Hepatocyte (in vitro differentiated cells): Measurements from ENCODE around the gene DNM3.

Source experiments
- CTCF ChIP-seq: fragments of 200-600 bp; sonication (generic); IDR thresholded peaks from 2 replicates; pipeline ENCODE4 v1.5.1; 2016; ENCODE audit warnings: antibody characterized with exemption, mild to moderate bottlenecking; ENCODE audit not compliant: poor library complexity
- EZH2 ChIP-seq: fragments of 200-600 bp; sonication (generic); IDR thresholded peaks from 2 replicates; pipeline ENCODE4 v1.6.1; 2016; ENCODE audit warnings: antibody characterized with exemption, mild to moderate bottlenecking, borderline replicate concordance
- EZH2phosphoT487 ChIP-seq: fragments of 200-600 bp; sonication (generic); IDR thresholded peaks from one replicate; pipeline ENCODE4 v1.6.1; 2018; ENCODE audit warnings: antibody characterized with exemption, mild to moderate bottlenecking, low read depth, moderate library complexity; ENCODE audit not compliant: unreplicated experiment, severe bottlenecking

GRCh38 chr1:171969226-171969625, 127.9 kb downstream of the DNM3 start:
- TF ChIP-seq CTCF (no peak), EZH2 (no peak), EZH2phosphoT487 (no peak)
